Stimulated activated CD8-positive, alpha-beta memory T cell treated with anti-CD3 and anti-CD28 coated beads, Interleukin-12 subunit alpha, Interleukin-12 subunit beta, amount 100 ng/mL, for 24 hours (primary cell): ENCODE measurements around the gene CLTCL1.
"Not testable (repeated sequence)": the region's sequence is repeated elsewhere in the genome, so short reads cannot be mapped to it uniquely, and the experiment has no call there.

Experiments used
- DNase-seq: peaks from one replicate; pipeline ENCODE4 v3.0.0-alpha.2; 2020; ENCODE audit errors: extremely low read depth

The CLTCL1 gene

GRCh38 chr22:19291580-19292457 is at the start of gene CLTCL1:
Gene CLTCL1 (minus strand): TSS chr22:19291719. CDS start chr22:19291641, 78 bp downstream.
- peak; percentile 36 for DNase-seq

- no peak for DNase-seq
Observed at GRCh38 chr22:19337137-19337536, 45.6 kb upstream of the CLTCL1 start.

GRCh38 chr22:19336133-19337075 is 44.9 kb upstream of the CLTCL1 start:
- no peak for DNase-seq

GRCh38 chr22:19331975-19332374 is 40.5 kb upstream of the CLTCL1 start:
- DNase-seq = no peak

- DNase-seq = no peak
Observed at GRCh38 chr22:19331474-19331873, 40.0 kb upstream of the CLTCL1 start.

GRCh38 chr22:19330865-19331418 is 39.4 kb upstream of the CLTCL1 start:
- DNase-seq = no peak

GRCh38 chr22:19330205-19330604 is 38.7 kb upstream of the CLTCL1 start:
- not testable (repeated sequence) for DNase-seq

GRCh38 chr22:19329454-19329853 is 37.9 kb upstream of the CLTCL1 start:
- DNase-seq = no peak

- DNase-seq = no peak
Observed at GRCh38 chr22:19325296-19325948, 33.9 kb upstream of the CLTCL1 start.

- DNase-seq = not testable (repeated sequence)
Observed at GRCh38 chr22:19323420-19323819, 31.9 kb upstream of the CLTCL1 start.

GRCh38 chr22:19321757-19322156 is 30.2 kb upstream of the CLTCL1 start:
- no peak for DNase-seq

GRCh38 chr22:19320136-19320535 is 28.6 kb upstream of the CLTCL1 start:
- not testable (repeated sequence) for DNase-seq

GRCh38 chr22:19319281-19319680 is 27.8 kb upstream of the CLTCL1 start:
- no peak for DNase-seq

GRCh38 chr22:19317865-19318264 is 26.3 kb upstream of the CLTCL1 start:
- no peak for DNase-seq

- DNase-seq = no peak
Observed at GRCh38 chr22:19307872-19308271, 16.4 kb upstream of the CLTCL1 start.

- DNase-seq = not testable (repeated sequence)
Observed at GRCh38 chr22:19306535-19306934, 15.0 kb upstream of the CLTCL1 start.

- DNase-seq = no peak
Observed at GRCh38 chr22:19304547-19304946, 13.0 kb upstream of the CLTCL1 start.

- DNase-seq = no peak
Observed at GRCh38 chr22:19303785-19304184, 12.3 kb upstream of the CLTCL1 start.

GRCh38 chr22:19295733-19296132 is 4.2 kb upstream of the CLTCL1 start:
- DNase-seq = no peak

- no peak for DNase-seq
Observed at GRCh38 chr22:19292458-19293230, 1.1 kb upstream of the CLTCL1 start.

- peak; percentile 5 for DNase-seq
Observed at GRCh38 chr22:19291218-19291579, 320 bp downstream of the CLTCL1 start.
